Neural crest cell (in vitro differentiated cells): ENCODE measurements around the gene ZNF710. TPM values are rescaled to one million over a fixed set of nuclear protein-coding genes. Genes with fewer than 3 reads are reported as not detected.

Experiments
- DNase-seq: peaks from one replicate; pipeline ENCODE4 v3.0.0; 2021; ENCODE audit warnings: low read depth, mixed read lengths, low spot score
- H3K27ac Mint-ChIP-seq: one replicate; pipeline ENCODE4 v1.8.0; 2021; ENCODE audit warnings: mild to moderate bottlenecking, mixed read lengths; ENCODE audit not compliant: unreplicated experiment
- H3K27me3 Mint-ChIP-seq: 2 replicates; pipeline ENCODE4 v1.8.0; 2021; ENCODE audit warnings: low read depth, mild to moderate bottlenecking, mixed read lengths
- H3K36me3 Mint-ChIP-seq: 2 replicates; pipeline ENCODE4 v1.8.0; 2021; ENCODE audit warnings: low read depth, mild to moderate bottlenecking, mixed read lengths
- H3K4me1 Mint-ChIP-seq: 2 replicates; pipeline ENCODE4 v1.8.0; 2021; ENCODE audit warnings: mixed read lengths
- H3K4me3 Mint-ChIP-seq: one replicate; pipeline ENCODE4 v1.8.0; 2021; ENCODE audit warnings: mild to moderate bottlenecking, mixed read lengths
- H3K9me3 Mint-ChIP-seq: 2 replicates; pipeline ENCODE4 v1.8.0; 2021; ENCODE audit warnings: mixed read lengths
- CTCF ChIP-seq: fragments of 200-600 bp; sonication (generic); conservative IDR thresholded peaks from 2 replicates; pipeline ENCODE4 v1.5.0; 2021; ENCODE audit warnings: antibody characterized with exemption, mild to moderate bottlenecking
- total RNA-seq: library from RNA; stranded (reverse); gene quantifications from 2 replicates; pipeline ENCODE4 v1.2.1, GENCODE V29; 2021

ZNF710 gene
- total RNA-seq, 1 donor from 2014 or later = 64.4 TPM

GRCh38 chr15:90113166-90113565 is 112.0 kb downstream of the ZNF710 start:
- TF ChIP-seq CTCF = no peak
- H3K27me3 Mint-ChIP-seq = no peaks in the 10 kb centered on the region
- no peaks in the 10 kb centered on the region for H3K4me1 Mint-ChIP-seq
- no peak overlapping the region for H3K27ac Mint-ChIP-seq
- DNase-seq = no peak
- peaks cover 5% of the 10 kb centered on the region for H3K9me3 Mint-ChIP-seq
- H3K4me3 Mint-ChIP-seq = no peak overlapping the region
- peaks cover 4% of the 10 kb centered on the region for H3K36me3 Mint-ChIP-seq

- H3K27ac Mint-ChIP-seq = no peak overlapping the region
- no peaks in the 10 kb centered on the region for H3K4me1 Mint-ChIP-seq
- H3K27me3 Mint-ChIP-seq = peaks cover 3% of the 10 kb centered on the region
- TF ChIP-seq CTCF = no peak
- H3K9me3 Mint-ChIP-seq = peaks cover 5% of the 10 kb centered on the region
- H3K36me3 Mint-ChIP-seq = peaks cover 4% of the 10 kb centered on the region
- no peak for DNase-seq
- no peak overlapping the region for H3K4me3 Mint-ChIP-seq
Measured at GRCh38 chr15:90114451-90114901, 113.4 kb downstream of the ZNF710 start.

DNA sequence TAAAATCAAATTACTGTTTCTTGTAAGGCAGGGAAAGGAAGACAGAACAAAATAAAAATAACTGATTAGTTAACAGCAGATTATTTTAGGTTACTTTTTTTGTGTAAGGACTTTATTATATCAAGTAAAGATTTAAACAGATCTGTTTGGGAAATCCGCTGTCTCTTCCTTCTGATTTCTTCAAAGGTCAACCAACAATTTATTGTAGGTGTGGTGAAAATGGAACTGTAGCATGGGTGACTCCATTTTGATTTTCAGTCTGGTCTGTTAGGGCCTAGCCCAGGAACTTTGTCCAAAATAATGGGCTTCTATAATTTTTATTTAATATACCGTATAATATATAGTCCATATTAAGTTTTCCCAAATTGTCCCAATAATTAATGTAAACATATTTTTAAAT is 114.7 kb downstream of the ZNF710 start:
- Mint-ChIP-seq H3K4me1 (no peaks in the 10 kb centered on the region), H3K9me3 (peaks cover 5% of the 10 kb centered on the region), H3K4me3 (no peak overlapping the region), H3K36me3 (peaks cover 4% of the 10 kb centered on the region), H3K27ac (no peak overlapping the region), H3K27me3 (peaks cover 3% of the 10 kb centered on the region)
- no peak for DNase-seq
- no peak for TF ChIP-seq CTCF

DNA sequence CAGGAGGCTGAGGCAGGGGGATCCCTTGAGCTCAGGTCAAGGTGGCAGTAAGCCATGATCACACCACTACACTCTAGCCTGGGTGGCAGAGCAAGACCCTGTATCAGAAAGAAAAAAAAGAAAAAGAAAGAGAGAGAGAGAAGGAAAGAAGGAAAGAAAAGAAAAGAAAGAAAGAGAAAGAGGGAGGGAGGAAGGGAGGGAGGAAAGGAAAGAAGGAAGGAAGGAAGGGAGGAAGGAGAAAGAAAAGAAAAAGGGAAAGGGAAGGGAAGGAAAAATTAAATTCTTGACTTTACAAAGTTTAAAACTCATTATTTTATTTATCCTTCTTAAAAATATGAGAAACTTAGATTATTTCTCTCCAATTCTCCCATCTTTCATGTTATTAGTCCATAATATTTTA is 118.2 kb downstream of the ZNF710 start:
- H3K36me3 Mint-ChIP-seq = peaks cover 3% of the 10 kb centered on the region
- TF ChIP-seq CTCF = no peak
- H3K4me1 Mint-ChIP-seq = no peaks in the 10 kb centered on the region
- no peak overlapping the region for H3K4me3 Mint-ChIP-seq
- H3K9me3 Mint-ChIP-seq = peaks cover 3% of the 10 kb centered on the region
- DNase-seq = no peak
- peaks cover 3% of the 10 kb centered on the region for H3K27me3 Mint-ChIP-seq
- no peak overlapping the region for H3K27ac Mint-ChIP-seq

- Mint-ChIP-seq H3K4me3 (no peak overlapping the region), H3K27ac (no peak overlapping the region), H3K27me3 (peaks cover 3% of the 10 kb centered on the region), H3K4me1 (no peaks in the 10 kb centered on the region), H3K9me3 (no peaks in the 10 kb centered on the region), H3K36me3 (no peaks in the 10 kb centered on the region)
- no peak for DNase-seq
- TF ChIP-seq CTCF = no peak
Measured at GRCh38 chr15:90121086-90121485, 120.0 kb downstream of the ZNF710 start.

- Mint-ChIP-seq H3K27ac (no peak overlapping the region), H3K4me3 (no peak overlapping the region), H3K9me3 (no peaks in the 10 kb centered on the region), H3K36me3 (no peaks in the 10 kb centered on the region), H3K4me1 (peaks cover 7% of the 10 kb centered on the region), H3K27me3 (no peaks in the 10 kb centered on the region)
- no peak for DNase-seq
- TF ChIP-seq CTCF = no peak
Measured at GRCh38 chr15:90124507-90124906, 123.4 kb downstream of the ZNF710 start.
